K562 (cell line): Measurements from ENCODE around the gene RNF31. TPM values are rescaled to one million over a fixed set of nuclear protein-coding genes. Genes with fewer than 3 reads are reported as not detected.

Source experiments
- ATAC-seq: fragments of 200-7000 bp; cut with Tn5 transposase; 3 replicates; pipeline ENCODE4 v1.9.1; 2020; ENCODE audit warnings: moderate library complexity
- BruUV-seq: library from RNA; stranded (reverse); fragments of 400-500 nt; replicated peaks from 2 replicates; lab custom pipeline; 2021; lab: Mats Ljungman, UMichigan
- CTCF ChIA-PET: fragments of 300-600 bp; formaldehyde crosslinking; extraction: SDS; loops from one replicate; lab custom pipeline; 2021; ENCODE audit warnings: low intra/inter-chr PET ratio; lab: Yijun Ruan, JAX
- POLR2A ChIA-PET: fragments of 300-600, 350-650 bp; sonication (Branson Sonifier 250); formaldehyde crosslinking; extraction: SDS; loops from one replicate; lab custom pipeline; 2021; ENCODE audit warnings: antibody characterized with exemption, inconsistent platforms; lab: Yijun Ruan, JAX
- DNase-seq, 4 experiments: peaks; one replicate each; pipeline versions ENCODE4 v3.0.0 to v3.0.0-alpha.2; 2011 to 2018; ENCODE audit warnings: low spot score in 3 of 4, mixed read lengths in 3 of 4; ENCODE audit errors: extremely low read depth in 1 of 4
- FAIRE-seq: peaks from 2 replicates; lab custom pipeline; 2011; peaks lifted over from hg19 to GRCh38; lab: Jason Lieb, UNC
- H2AFZ ChIP-seq: 2 replicates; pipeline ENCODE4 v1.6.0; 2011; ENCODE audit warnings: low read depth, low read length, control low read depth, inconsistent platforms
- H3K27ac ChIP-seq: fragments of 200-600 bp; 3 replicates; pipeline ENCODE4 v1.8.0; 2011; ENCODE audit warnings: low read depth, mild to moderate bottlenecking, control low read depth, inconsistent platforms, low read length, moderate library complexity, mixed read lengths; ENCODE audit errors: extremely low read depth
- H3K27me3 ChIP-seq, 2 experiments: fragments of 300-600 bp in 1 of 2; 2 replicates in 1 of 2; 3 replicates in 1 of 2; pipeline versions ENCODE4 v1.6.0 to v1.8.0; 2011; ENCODE audit warnings: inconsistent platforms in 2 of 2, low read length in 2 of 2, mild to moderate bottlenecking in 1 of 2, mixed read lengths in 1 of 2, moderate library complexity in 1 of 2; ENCODE audit not compliant: control insufficient read depth in 2 of 2, insufficient read depth in 2 of 2
- H3K36me3 ChIP-seq: fragments of 300-600 bp; 3 replicates; pipeline ENCODE4 v1.8.0; 2011; ENCODE audit warnings: mild to moderate bottlenecking, low read length, inconsistent platforms; ENCODE audit not compliant: control insufficient read depth, insufficient read depth
- H3K4me1 ChIP-seq, 2 experiments: fragments of 200-600 bp in 1 of 2; replicated peaks in 1 of 2; 2 replicates in 1 of 2; 3 replicates in 1 of 2; pipeline versions ENCODE4 v1.5.1 to v1.8.0; 2011; ENCODE audit warnings: inconsistent platforms in 2 of 2, low read length in 2 of 2, mild to moderate bottlenecking in 1 of 2, mixed read lengths in 1 of 2, moderate library complexity in 1 of 2; ENCODE audit not compliant: control insufficient read depth in 2 of 2, insufficient read depth in 2 of 2
- H3K4me2 ChIP-seq: 2 replicates; pipeline ENCODE4 v1.6.1; 2011; ENCODE audit warnings: low read length, control low read depth, inconsistent platforms, mixed read lengths; ENCODE audit not compliant: insufficient read depth
- H3K4me3 ChIP-seq: fragments of 200-600 bp; sonication (generic), shearing (Covaris generic); 2 replicates; pipeline ENCODE4 v1.5.1; 2016; ENCODE audit warnings: control low read depth, inconsistent platforms
- H3K79me2 ChIP-seq: fragments of 200-600 bp; 3 replicates; pipeline ENCODE4 v1.8.0; 2011; ENCODE audit warnings: low read length, inconsistent platforms; ENCODE audit not compliant: control insufficient read depth, insufficient read depth
- H3K9ac ChIP-seq, 2 experiments: 2 replicates each; pipeline versions ENCODE4 v1.6.0 to v1.6.1; 2011; ENCODE audit warnings: low read depth in 2 of 2, low read length in 2 of 2, control low read depth in 1 of 2, inconsistent platforms in 1 of 2, mild to moderate bottlenecking in 1 of 2, mixed read lengths in 1 of 2; ENCODE audit not compliant: insufficient read depth in 1 of 2
- H3K9me1 ChIP-seq: one replicate; pipeline ENCODE4 v1.6.0; 2011; ENCODE audit warnings: inconsistent platforms, mild to moderate bottlenecking, low read length, moderate library complexity; ENCODE audit not compliant: control insufficient read depth, insufficient read depth
- H3K9me3 ChIP-seq: replicated peaks from 2 replicates; pipeline ENCODE4 v1.5.1; 2011; ENCODE audit warnings: low read depth, low read length, inconsistent platforms; ENCODE audit not compliant: control insufficient read depth, insufficient read depth
- H4K20me1 ChIP-seq: replicated peaks from 2 replicates; pipeline ENCODE4 v1.6.1; 2011; ENCODE audit warnings: low read length, inconsistent platforms, mixed read lengths; ENCODE audit not compliant: control insufficient read depth, insufficient read depth
- EZH2 ChIP-seq: IDR thresholded peaks from 2 replicates; pipeline ENCODE4 v1.6.1; 2012; ENCODE audit warnings: low read depth, mild to moderate bottlenecking, inconsistent platforms, low read length, borderline replicate concordance
- MNT ChIP-seq, 2 experiments: fragments of 450-650 bp; conservative IDR thresholded peaks; 2 replicates each; pipeline ENCODE4 v1.6.1; 2017; ENCODE audit warnings: mild to moderate bottlenecking in 2 of 2, moderate library complexity in 2 of 2
- PRPF4 ChIP-seq: fragments of 200-400 bp; formaldehyde crosslinking; IDR thresholded peaks from one replicate; pipeline ENCODE4 v1.6.1; 2017; ENCODE audit warnings: low read length, low read depth, mild to moderate bottlenecking; ENCODE audit not compliant: insufficient read depth, poor library complexity, severe bottlenecking
- RFX1 ChIP-seq: fragments of 450-650 bp; IDR thresholded peaks from 2 replicates; pipeline ENCODE4 v1.6.1; 2016; ENCODE audit warnings: mild to moderate bottlenecking, moderate library complexity
- ZNF239 ChIP-seq: fragments of 250-450 bp; sonication (Bioruptor Pico); IDR thresholded peaks from 2 replicates; pipeline ENCODE4 v1.4.0; 2020; ENCODE audit warnings: mild to moderate bottlenecking
- ZNF586 ChIP-seq: fragments of 450-650 bp; formaldehyde crosslinking; conservative IDR thresholded peaks from 2 replicates; pipeline ENCODE4 v1.4.0; 2020; ENCODE audit warnings: mild to moderate bottlenecking, moderate library complexity
- WGBS: fragments of 100-300 bp; shearing (Covaris generic); methylation state at CpG from one replicate; pipeline ENCODE4 v1.1.6; 2016; ENCODE audit warnings: low coverage, mixed read lengths; ENCODE audit not compliant: insufficient coverage; ENCODE audit errors: missing lambda C conversion rate; 5-methylcytosine and 5-hydroxymethylcytosine counted together
- in situ Hi-C: fragments of 300-500 bp; cut with MboI; formaldehyde crosslinking; loops from 4 replicates; pipeline ENCODE4 v1.15.0; 2018; ENCODE audit warnings: inconsistent platforms, mixed read lengths
- intact Hi-C: fragments of 100-400 bp; cut with micrococcal nuclease; formaldehyde crosslinking; loops from 2 replicates; pipeline ENCODE4 v1.14.2; 2022
- polyA plus RNA-seq, 8 experiments: library from polyadenylated mRNA; depleted of rRNA in 4 of 8; stranded (reverse) in 5 of 8; unstranded in 3 of 8; fragments of >200 nt; fragmentation: Nextera tagmentation in 2 of 8; fragmentation: Illumina TruSeq in 1 of 8; extraction: Ambion mirVana in 2 of 8; extraction: Trizol in 1 of 8; gene quantifications; 2 replicates each; pipeline versions ENCODE4 v1.2.1 to v1.2.3, GENCODE V29; 2011 to 2014; ENCODE audit warnings: inconsistent platforms in 1 of 8, missing spikeins in 1 of 8
- total RNA-seq, 7 experiments: library from RNA; depleted of rRNA in 6 of 7; stranded (reverse); fragments of >200 nt in 6 of 7; fragmentation: Illumina TruSeq in 2 of 7; extraction: Trizol in 2 of 7; gene quantifications; 2 replicates each; pipeline versions ENCODE4 v1.2.1 to v1.2.3, GENCODE V29; 2011 to 2021; ENCODE audit warnings: low replicate concordance in 1 of 7

RNF31 gene
- total and polyA plus RNA-seq, 9 of the 15 experiments (the other 6 are each of a cell fraction or from before 2014, with no cell fraction given), result 3.1 to 47.6 (median 19.1) TPM

- no peak overlapping the region for H3K4me2 ChIP-seq
- no peaks in the 10 kb centered on the region for H4K20me1 ChIP-seq
- H3K9me3 ChIP-seq, result no peaks in the 10 kb centered on the region
- no peaks in the 10 kb centered on the region for H3K27me3 ChIP-seq
- no peak overlapping the region for H3K27ac ChIP-seq
- no peak for ATAC-seq
- intact Hi-C loops, result no loop called here
- H2AFZ ChIP-seq, result no peak overlapping the region
- no peak overlapping the region for H3K9ac ChIP-seq
- BruUV-seq, result no TSS peak
- H3K4me1 ChIP-seq, result peaks cover 6 to 24% of the 10 kb centered on the region in 2 experiments; a peak in 4 of 5 replicates
- FAIRE-seq, result no peak
- in situ Hi-C loops, result no loop called here
- peaks cover 19% of the 10 kb centered on the region for H3K79me2 ChIP-seq
- no peaks in the 10 kb centered on the region for H3K9me1 ChIP-seq
- peaks cover 59% of the 10 kb centered on the region; the same call in 2 of the 3 replicates for H3K36me3 ChIP-seq
- ChIA-PET CTCF (no interaction called here), POLR2A (interaction anchor here (1.1 to 1.2 kb wide), 2 partner anchors 10 to 14 kb away, joined by 3 to 4 read pairs; partner anchors contain the start of gene IRF9)
- H3K4me3 ChIP-seq, result no peak overlapping the region
- TF ChIP-seq RFX1 (peak; percentile 51), PRPF4 (no peak)
- DNase-seq, result no peak
- WGBS, result 96% methylated on average over 9 of the region's 9 CpGs
Observed at GRCh38 chr14:24150993-24151392, 3.7 kb downstream of the RNF31 start.

GRCh38 chr14:24151404-24152080, 4.2 kb downstream of the RNF31 start:
- in situ Hi-C loops, result no loop called here
- H4K20me1 ChIP-seq, result no peaks in the 10 kb centered on the region
- H3K9me3 ChIP-seq, result no peaks in the 10 kb centered on the region
- no peak overlapping the region for H3K4me3 ChIP-seq
- WGBS, result 99% methylated on average over 10 of the region's 16 CpGs
- H3K9ac ChIP-seq, result no peak overlapping the region
- peaks cover 16% of the 10 kb centered on the region for H3K79me2 ChIP-seq
- peaks cover 60% of the 10 kb centered on the region; the same call in 2 of the 3 replicates for H3K36me3 ChIP-seq
- intact Hi-C loops, result no loop called here
- no peak for ATAC-seq
- DNase-seq, result no peak
- BruUV-seq, result no TSS peak
- H3K9me1 ChIP-seq, result no peaks in the 10 kb centered on the region
- no peak overlapping the region for H3K27ac ChIP-seq
- peaks cover 6 to 24% of the 10 kb centered on the region in 2 experiments; a peak in 4 of 5 replicates for H3K4me1 ChIP-seq
- H3K4me2 ChIP-seq, result no peak overlapping the region
- CTCF ChIA-PET, result no interaction called here
- H3K27me3 ChIP-seq, result no peaks in the 10 kb centered on the region
- POLR2A ChIA-PET, result interaction anchor here (0.6 to 1.1 kb wide), 2 partner anchors 10 to 513 kb away, joined by 3 read pairs; partner anchors contain the start of gene IRF9
- FAIRE-seq, result no peak
- no peak overlapping the region for H2AFZ ChIP-seq
- TF ChIP-seq MNT (conservative IDR thresholded peaks at IDR 0.05) (no peak), EZH2 (no peak), ZNF239 (CRISPR knock-in tag) (no peak), ZNF586 (no peak)
